ENCODE data around the gene RYR2.

- TF ChIP-seq, protein P1, sequence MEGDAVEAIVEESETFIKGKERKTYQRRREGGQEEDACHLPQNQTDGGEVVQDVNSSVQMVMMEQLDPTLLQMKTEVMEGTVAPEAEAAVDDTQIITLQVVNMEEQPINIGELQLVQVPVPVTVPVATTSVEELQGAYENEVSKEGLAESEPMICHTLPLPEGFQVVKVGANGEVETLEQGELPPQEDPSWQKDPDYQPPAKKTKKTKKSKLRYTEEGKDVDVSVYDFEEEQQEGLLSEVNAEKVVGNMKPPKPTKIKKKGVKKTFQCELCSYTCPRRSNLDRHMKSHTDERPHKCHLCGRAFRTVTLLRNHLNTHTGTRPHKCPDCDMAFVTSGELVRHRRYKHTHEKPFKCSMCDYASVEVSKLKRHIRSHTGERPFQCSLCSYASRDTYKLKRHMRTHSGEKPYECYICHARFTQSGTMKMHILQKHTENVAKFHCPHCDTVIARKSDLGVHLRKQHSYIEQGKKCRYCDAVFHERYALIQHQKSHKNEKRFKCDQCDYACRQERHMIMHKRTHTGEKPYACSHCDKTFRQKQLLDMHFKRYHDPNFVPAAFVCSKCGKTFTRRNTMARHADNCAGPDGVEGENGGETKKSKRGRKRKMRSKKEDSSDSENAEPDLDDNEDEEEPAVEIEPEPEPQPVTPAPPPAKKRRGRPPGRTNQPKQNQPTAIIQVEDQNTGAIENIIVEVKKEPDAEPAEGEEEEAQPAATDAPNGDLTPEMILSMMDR (IDR thresholded peaks at IDR 0.05) = no peak
- TF ChIP-seq GABPA (IDR thresholded peaks at IDR 0.05; ENCODE audit: low read depth) (no peak), EZH2phosphoT487 (IDR thresholded peaks at IDR 0.05; ENCODE audit: borderline replicate concordance, low read depth) (no peak), USF1 (IDR thresholded peaks at IDR 0.05; ENCODE audit: borderline replicate concordance, low read depth) (no peak), CHD2 (IDR thresholded peaks at IDR 0.05; ENCODE audit: low read length, partially characterized antibody) (no peak)
Measured at GRCh38 chr1:237655778-237656177, 613.8 kb downstream of the RYR2 start.

Measured in SK-N-SH (cell line).